GM23338 (cell line): ENCODE measurements around the gene CLDN1. TPM values are rescaled to one million over a fixed set of nuclear protein-coding genes. Genes with fewer than 3 reads are reported as not detected.

ENCODE experiments used
- ATAC-seq: fragments of 200-7000 bp; cut with Tn5 transposase; 3 replicates; pipeline ENCODE4 v1.9.1; 2020
- DNase-seq: peaks from one replicate; pipeline ENCODE4 v3.0.0-alpha.2; 2015; ENCODE audit warnings: low spot score
- H2AFZ ChIP-seq: fragments of 200-600 bp; sonication (generic); 2 replicates; pipeline ENCODE4 v1.8.0; 2016; ENCODE audit warnings: antibody characterized with exemption, mild to moderate bottlenecking, moderate library complexity
- H3F3A ChIP-seq: fragments of 200-600 bp; sonication (generic); replicated peaks from 2 replicates; pipeline ENCODE4 v1.8.0; 2017; ENCODE audit warnings: antibody characterized with exemption, mixed run types, low read depth
- H3K27ac ChIP-seq: fragments of 200-600 bp; sonication (generic); 2 replicates; pipeline ENCODE4 v1.6.1; 2016; ENCODE audit warnings: low read depth
- H3K27me3 ChIP-seq: fragments of 200-600 bp; sonication (generic); 2 replicates; pipeline ENCODE4 v1.8.0; 2016; ENCODE audit warnings: mild to moderate bottlenecking, mixed run types, moderate library complexity; ENCODE audit not compliant: insufficient read depth
- H3K36me3 ChIP-seq: fragments of 200-600 bp; sonication (generic); 2 replicates; pipeline ENCODE4 v1.8.0; 2016; ENCODE audit warnings: mild to moderate bottlenecking; ENCODE audit not compliant: insufficient read depth
- H3K4me1 ChIP-seq: fragments of 200-600 bp; sonication (generic); 2 replicates; pipeline ENCODE4 v1.8.0; 2016; ENCODE audit warnings: mild to moderate bottlenecking, moderate library complexity; ENCODE audit not compliant: insufficient read depth
- H3K4me2 ChIP-seq: fragments of 200-600 bp; sonication (generic); 2 replicates; pipeline ENCODE4 v1.7.1; 2017; ENCODE audit warnings: mixed run types
- H3K4me3 ChIP-seq: fragments of 200-600 bp; sonication (generic); 2 replicates; pipeline ENCODE4 v1.6.1; 2016; ENCODE audit warnings: mixed run types
- H3K79me2 ChIP-seq: fragments of 200-600 bp; sonication (generic); replicated peaks from 2 replicates; pipeline ENCODE4 v1.8.0; 2017; ENCODE audit warnings: mild to moderate bottlenecking; ENCODE audit not compliant: insufficient read depth
- H3K9me2 ChIP-seq: fragments of 200-600 bp; sonication (generic); 2 replicates; pipeline ENCODE4 v1.8.0; 2017; ENCODE audit not compliant: insufficient read depth
- H4K20me1 ChIP-seq: fragments of 200-600 bp; sonication (generic); replicated peaks from 2 replicates; pipeline ENCODE4 v1.8.0; 2017; ENCODE audit warnings: mild to moderate bottlenecking; ENCODE audit not compliant: insufficient read depth
- H3K27ac Mint-ChIP-seq: 2 replicates; pipeline ENCODE4 v1.8.0; 2020; ENCODE audit warnings: inconsistent platforms, mild to moderate bottlenecking, moderate library complexity, mixed read lengths
- H3K27me3 Mint-ChIP-seq: 3 replicates; pipeline ENCODE4 v1.8.0; 2022; ENCODE audit warnings: low read depth, mild to moderate bottlenecking, moderate library complexity, mixed read lengths, inconsistent platforms; ENCODE audit not compliant: insufficient read depth, poor library complexity
- H3K36me3 Mint-ChIP-seq: 3 replicates; pipeline ENCODE4 v1.8.0; 2021; ENCODE audit warnings: low read depth, mild to moderate bottlenecking, inconsistent platforms, moderate library complexity, mixed read lengths
- H3K4me1 Mint-ChIP-seq: 3 replicates; pipeline ENCODE4 v1.8.0; 2020; ENCODE audit warnings: mild to moderate bottlenecking, inconsistent platforms, mixed read lengths
- H3K4me3 Mint-ChIP-seq: 3 replicates; pipeline ENCODE4 v1.8.0; 2021; ENCODE audit warnings: moderate library complexity, mild to moderate bottlenecking, inconsistent platforms, mixed read lengths
- H3K9me3 Mint-ChIP-seq: 3 replicates; pipeline ENCODE4 v1.8.0; 2020; ENCODE audit warnings: moderate library complexity, mild to moderate bottlenecking, inconsistent platforms, mixed read lengths
- CREB1 ChIP-seq: fragments of 250-450 bp; sonication (Bioruptor Pico); IDR thresholded peaks from 2 replicates; pipeline ENCODE4 v1.5.0; 2020; ENCODE audit warnings: low read depth, mild to moderate bottlenecking, moderate library complexity
- JUNB ChIP-seq: IDR thresholded peaks from one replicate; pipeline ENCODE4 v1.6.1; 2016; ENCODE audit warnings: antibody characterized with exemption; ENCODE audit not compliant: unreplicated experiment
- NANOG ChIP-seq: IDR thresholded peaks from 2 replicates; pipeline ENCODE4 v1.6.1; 2016; ENCODE audit warnings: antibody characterized with exemption, borderline replicate concordance
- POLR2AphosphoS5 ChIP-seq: IDR thresholded peaks from 2 replicates; pipeline ENCODE4 v1.6.1; 2016; ENCODE audit warnings: antibody characterized with exemption, low read depth
- ZNF331 ChIP-seq: fragments of 250-450 bp; sonication (Bioruptor Pico); IDR thresholded peaks from 2 replicates; pipeline ENCODE4 v1.5.0; 2020; ENCODE audit warnings: low read depth, mild to moderate bottlenecking, moderate library complexity
- long read RNA-seq: library from polyadenylated mRNA; unstranded; transcript quantifications from one replicate; pipeline ENCODE4 v2.0.0, GENCODE V29; 2020; ENCODE audit not compliant: unreplicated experiment
- polyA plus RNA-seq: library from polyadenylated mRNA; unstranded; fragments of >200 nt; fragmentation: Nextera tagmentation; extraction: Ambion mirVana; gene quantifications from 2 replicates; pipeline ENCODE4 v1.2.1, GENCODE V29; 2016
- total RNA-seq: library from RNA; depleted of rRNA; stranded (reverse); fragments of >200 nt; shearing (Covaris generic); gene quantifications from 2 replicates; pipeline ENCODE4 v1.2.3, GENCODE V29; 2014; rRNA removed
- TF ChIP-seq, protein P1 (sequence below): fragments of 250-450 bp; sonication (Bioruptor Pico); IDR thresholded peaks from 2 replicates; pipeline ENCODE4 v1.5.0; 2020; ENCODE audit warnings: mild to moderate bottlenecking, moderate library complexity
- TF ChIP-seq, protein P2 (sequence below), 2 experiments: fragments of 200-600 bp in 1 of 2; sonication (generic) in 1 of 2; conservative IDR thresholded peaks; 2 replicates each; pipeline versions ENCODE4 v1.5.1 to v1.6.1; 2016 to 2017; ENCODE audit warnings: antibody characterized with exemption in 2 of 2, low read depth in 2 of 2, mild to moderate bottlenecking in 2 of 2, moderate library complexity in 1 of 2

CLDN1 gene, protein sequence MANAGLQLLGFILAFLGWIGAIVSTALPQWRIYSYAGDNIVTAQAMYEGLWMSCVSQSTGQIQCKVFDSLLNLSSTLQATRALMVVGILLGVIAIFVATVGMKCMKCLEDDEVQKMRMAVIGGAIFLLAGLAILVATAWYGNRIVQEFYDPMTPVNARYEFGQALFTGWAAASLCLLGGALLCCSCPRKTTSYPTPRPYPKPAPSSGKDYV
- total RNA-seq (4.2 and 4.6 TPM in 2 replicates), polyA plus RNA-seq (2.5 and 2.7 TPM in 2 replicates)
- long read RNA-seq, partial matches to known transcripts = 0 of 1 reads
- long read RNA-seq, other reads (novel, unspliced or antisense) = 0 of 1 reads

DNA sequence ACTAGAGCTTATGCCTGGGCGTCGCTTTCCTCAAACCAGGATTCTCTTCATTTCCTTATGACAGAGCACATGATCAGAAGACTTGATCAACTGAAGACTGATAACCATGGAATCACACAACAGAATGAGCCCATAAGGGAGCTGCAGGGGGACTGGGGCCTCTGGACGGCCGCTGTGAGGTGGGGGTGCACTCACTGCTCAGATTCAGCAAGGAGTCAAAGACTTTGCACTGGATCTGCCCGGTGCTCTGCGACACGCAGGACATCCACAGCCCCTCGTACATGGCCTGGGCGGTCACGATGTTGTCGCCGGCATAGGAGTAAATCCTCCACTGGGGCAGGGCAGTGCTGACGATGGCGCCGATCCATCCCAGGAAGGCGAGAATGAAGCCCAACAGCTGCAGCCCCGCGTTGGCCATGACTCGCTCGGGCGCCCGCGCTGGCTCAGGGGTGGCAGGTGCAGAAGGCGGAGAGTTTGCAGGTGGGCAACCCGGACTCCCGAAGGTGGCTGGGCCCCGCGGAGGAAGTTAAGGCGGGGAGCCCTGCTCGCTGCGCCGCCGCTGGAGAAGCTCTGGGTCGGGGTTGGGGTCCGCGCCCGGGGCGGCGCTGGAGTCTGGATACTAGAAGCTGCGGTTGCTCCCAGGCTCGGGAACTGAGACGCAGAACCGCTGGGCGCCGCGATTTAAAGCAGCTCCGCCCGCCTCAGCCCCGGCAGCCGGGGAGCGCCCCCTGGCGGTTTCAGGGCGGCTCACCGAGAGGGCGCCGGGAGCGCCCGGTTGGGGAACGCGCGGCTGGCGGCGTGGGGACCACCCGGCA is at the start of gene CLDN1:
CLDN1 (minus strand) TSS at position 658 of the 815 bp plus-strand sequence; CDS start at position 418, 240 bp downstream.
- H3K9me2 ChIP-seq = no peaks in the 10 kb centered on the region

More for the DNA sequence above, at the start of gene CLDN1:
- Histone ChIP-seq H3K79me2 (no peaks in the 10 kb centered on the region), H3K4me1 (peaks cover 33% of the 10 kb centered on the region), H3K4me2 (peak within 1 kb of the TSS; percentile 92), H3K27me3 (peaks cover 24% of the 10 kb centered on the region), H3K36me3 (no peaks in the 10 kb centered on the region), H2AFZ (peak within 1 kb of the TSS; percentile 87), H3K4me3 (peak within 1 kb of the TSS; percentile 78), H4K20me1 (no peaks in the 10 kb centered on the region; the same call in 1 of the 2 replicates), H3K27ac (no peak within 1 kb of the TSS), H3F3A (no peaks in the 10 kb centered on the region)
- H3K27ac Mint-ChIP-seq = no peak within 1 kb of the TSS
- H3K9me3 Mint-ChIP-seq = no peaks in the 10 kb centered on the region
- DNase-seq = peak; percentile 95
- peaks cover 40% of the 10 kb centered on the region for H3K4me1 Mint-ChIP-seq
- H3K4me3 Mint-ChIP-seq = peak within 1 kb of the TSS; percentile 85
- H3K36me3 Mint-ChIP-seq = no peaks in the 10 kb centered on the region
- peak; percentile 87 for ATAC-seq
- no peak for TF ChIP-seq ZNF331 (CRISPR knock-in tag)
- no peak for TF ChIP-seq NANOG
- TF ChIP-seq CREB1 (CRISPR knock-in tag) = peak; percentile 46; the same call in 1 of the 2 replicates
- TF ChIP-seq, protein P1, sequence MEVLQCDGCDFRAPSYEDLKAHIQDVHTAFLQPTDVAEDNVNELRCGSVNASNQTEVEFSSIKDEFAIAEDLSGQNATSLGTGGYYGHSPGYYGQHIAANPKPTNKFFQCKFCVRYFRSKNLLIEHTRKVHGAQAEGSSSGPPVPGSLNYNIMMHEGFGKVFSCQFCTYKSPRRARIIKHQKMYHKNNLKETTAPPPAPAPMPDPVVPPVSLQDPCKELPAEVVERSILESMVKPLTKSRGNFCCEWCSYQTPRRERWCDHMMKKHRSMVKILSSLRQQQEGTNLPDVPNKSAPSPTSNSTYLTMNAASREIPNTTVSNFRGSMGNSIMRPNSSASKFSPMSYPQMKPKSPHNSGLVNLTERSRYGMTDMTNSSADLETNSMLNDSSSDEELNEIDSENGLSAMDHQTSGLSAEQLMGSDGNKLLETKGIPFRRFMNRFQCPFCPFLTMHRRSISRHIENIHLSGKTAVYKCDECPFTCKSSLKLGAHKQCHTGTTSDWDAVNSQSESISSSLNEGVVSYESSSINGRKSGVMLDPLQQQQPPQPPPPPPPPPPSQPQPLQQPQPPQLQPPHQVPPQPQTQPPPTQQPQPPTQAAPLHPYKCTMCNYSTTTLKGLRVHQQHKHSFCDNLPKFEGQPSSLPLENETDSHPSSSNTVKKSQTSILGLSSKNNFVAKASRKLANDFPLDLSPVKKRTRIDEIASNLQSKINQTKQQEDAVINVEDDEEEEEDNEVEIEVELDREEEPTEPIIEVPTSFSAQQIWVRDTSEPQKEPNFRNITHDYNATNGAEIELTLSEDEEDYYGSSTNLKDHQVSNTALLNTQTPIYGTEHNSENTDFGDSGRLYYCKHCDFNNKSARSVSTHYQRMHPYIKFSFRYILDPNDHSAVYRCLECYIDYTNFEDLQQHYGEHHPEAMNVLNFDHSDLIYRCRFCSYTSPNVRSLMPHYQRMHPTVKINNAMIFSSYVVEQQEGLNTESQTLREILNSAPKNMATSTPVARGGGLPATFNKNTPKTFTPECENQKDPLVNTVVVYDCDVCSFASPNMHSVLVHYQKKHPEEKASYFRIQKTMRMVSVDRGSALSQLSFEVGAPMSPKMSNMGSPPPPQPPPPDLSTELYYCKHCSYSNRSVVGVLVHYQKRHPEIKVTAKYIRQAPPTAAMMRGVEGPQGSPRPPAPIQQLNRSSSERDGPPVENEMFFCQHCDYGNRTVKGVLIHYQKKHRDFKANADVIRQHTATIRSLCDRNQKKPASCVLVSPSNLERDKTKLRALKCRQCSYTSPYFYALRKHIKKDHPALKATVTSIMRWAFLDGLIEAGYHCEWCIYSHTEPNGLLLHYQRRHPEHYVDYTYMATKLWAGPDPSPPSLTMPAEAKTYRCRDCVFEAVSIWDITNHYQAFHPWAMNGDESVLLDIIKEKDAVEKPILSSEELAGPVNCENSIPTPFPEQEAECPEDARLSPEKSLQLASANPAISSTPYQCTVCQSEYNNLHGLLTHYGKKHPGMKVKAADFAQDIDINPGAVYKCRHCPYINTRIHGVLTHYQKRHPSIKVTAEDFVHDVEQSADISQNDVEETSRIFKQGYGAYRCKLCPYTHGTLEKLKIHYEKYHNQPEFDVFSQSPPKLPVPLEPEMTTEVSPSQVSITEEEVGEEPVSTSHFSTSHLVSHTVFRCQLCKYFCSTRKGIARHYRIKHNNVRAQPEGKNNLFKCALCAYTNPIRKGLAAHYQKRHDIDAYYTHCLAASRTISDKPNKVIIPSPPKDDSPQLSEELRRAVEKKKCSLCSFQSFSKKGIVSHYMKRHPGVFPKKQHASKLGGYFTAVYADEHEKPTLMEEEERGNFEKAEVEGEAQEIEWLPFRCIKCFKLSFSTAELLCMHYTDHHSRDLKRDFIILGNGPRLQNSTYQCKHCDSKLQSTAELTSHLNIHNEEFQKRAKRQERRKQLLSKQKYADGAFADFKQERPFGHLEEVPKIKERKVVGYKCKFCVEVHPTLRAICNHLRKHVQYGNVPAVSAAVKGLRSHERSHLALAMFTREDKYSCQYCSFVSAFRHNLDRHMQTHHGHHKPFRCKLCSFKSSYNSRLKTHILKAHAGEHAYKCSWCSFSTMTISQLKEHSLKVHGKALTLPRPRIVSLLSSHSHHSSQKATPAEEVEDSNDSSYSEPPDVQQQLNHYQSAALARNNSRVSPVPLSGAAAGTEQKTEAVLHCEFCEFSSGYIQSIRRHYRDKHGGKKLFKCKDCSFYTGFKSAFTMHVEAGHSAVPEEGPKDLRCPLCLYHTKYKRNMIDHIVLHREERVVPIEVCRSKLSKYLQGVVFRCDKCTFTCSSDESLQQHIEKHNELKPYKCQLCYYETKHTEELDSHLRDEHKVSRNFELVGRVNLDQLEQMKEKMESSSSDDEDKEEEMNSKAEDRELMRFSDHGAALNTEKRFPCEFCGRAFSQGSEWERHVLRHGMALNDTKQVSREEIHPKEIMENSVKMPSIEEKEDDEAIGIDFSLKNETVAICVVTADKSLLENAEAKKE = 0 out of 2 replicates have a peak, but pooled peaks have one; percentile 41
- no peak for TF ChIP-seq JUNB
- peak; percentile 42; the same call in 1 of the 2 replicates for TF ChIP-seq POLR2AphosphoS5
- TF ChIP-seq, protein P2, sequence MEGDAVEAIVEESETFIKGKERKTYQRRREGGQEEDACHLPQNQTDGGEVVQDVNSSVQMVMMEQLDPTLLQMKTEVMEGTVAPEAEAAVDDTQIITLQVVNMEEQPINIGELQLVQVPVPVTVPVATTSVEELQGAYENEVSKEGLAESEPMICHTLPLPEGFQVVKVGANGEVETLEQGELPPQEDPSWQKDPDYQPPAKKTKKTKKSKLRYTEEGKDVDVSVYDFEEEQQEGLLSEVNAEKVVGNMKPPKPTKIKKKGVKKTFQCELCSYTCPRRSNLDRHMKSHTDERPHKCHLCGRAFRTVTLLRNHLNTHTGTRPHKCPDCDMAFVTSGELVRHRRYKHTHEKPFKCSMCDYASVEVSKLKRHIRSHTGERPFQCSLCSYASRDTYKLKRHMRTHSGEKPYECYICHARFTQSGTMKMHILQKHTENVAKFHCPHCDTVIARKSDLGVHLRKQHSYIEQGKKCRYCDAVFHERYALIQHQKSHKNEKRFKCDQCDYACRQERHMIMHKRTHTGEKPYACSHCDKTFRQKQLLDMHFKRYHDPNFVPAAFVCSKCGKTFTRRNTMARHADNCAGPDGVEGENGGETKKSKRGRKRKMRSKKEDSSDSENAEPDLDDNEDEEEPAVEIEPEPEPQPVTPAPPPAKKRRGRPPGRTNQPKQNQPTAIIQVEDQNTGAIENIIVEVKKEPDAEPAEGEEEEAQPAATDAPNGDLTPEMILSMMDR (conservative IDR thresholded peaks at IDR 0.05; ENCODE audit: low read depth in 2 of 2) = peak; percentile 69 to 88
- peaks cover 15% of the 10 kb centered on the region for H3K27me3 Mint-ChIP-seq
